SK-N-SH treated with all-trans-retinoic acid at 6 μM for 48 hours (cell line): ENCODE data around the gene CDCA3.

Experiments
- ARNTL ChIP-seq: fragments of 450-650 bp; formaldehyde crosslinking; IDR thresholded peaks from 2 replicates; pipeline ENCODE4 v1.5.0; 2020; ENCODE audit warnings: low read depth, mild to moderate bottlenecking, moderate library complexity, borderline replicate concordance
- SNAI2 ChIP-seq: fragments of 250-450 bp; sonication (Bioruptor Pico); IDR thresholded peaks from 2 replicates; pipeline ENCODE4 v1.5.0; 2020; ENCODE audit warnings: mild to moderate bottlenecking, moderate library complexity
- TF ChIP-seq, protein P1 (sequence below): fragments of 250-450 bp; sonication (Bioruptor Pico); IDR thresholded peaks from 2 replicates; pipeline ENCODE4 v1.8.0; 2020; ENCODE audit warnings: mild to moderate bottlenecking, moderate library complexity, borderline replicate concordance

GRCh38 chr12:6863586-6864321 is 12.7 kb upstream of the CDCA3 start:
- TF ChIP-seq, protein P1, sequence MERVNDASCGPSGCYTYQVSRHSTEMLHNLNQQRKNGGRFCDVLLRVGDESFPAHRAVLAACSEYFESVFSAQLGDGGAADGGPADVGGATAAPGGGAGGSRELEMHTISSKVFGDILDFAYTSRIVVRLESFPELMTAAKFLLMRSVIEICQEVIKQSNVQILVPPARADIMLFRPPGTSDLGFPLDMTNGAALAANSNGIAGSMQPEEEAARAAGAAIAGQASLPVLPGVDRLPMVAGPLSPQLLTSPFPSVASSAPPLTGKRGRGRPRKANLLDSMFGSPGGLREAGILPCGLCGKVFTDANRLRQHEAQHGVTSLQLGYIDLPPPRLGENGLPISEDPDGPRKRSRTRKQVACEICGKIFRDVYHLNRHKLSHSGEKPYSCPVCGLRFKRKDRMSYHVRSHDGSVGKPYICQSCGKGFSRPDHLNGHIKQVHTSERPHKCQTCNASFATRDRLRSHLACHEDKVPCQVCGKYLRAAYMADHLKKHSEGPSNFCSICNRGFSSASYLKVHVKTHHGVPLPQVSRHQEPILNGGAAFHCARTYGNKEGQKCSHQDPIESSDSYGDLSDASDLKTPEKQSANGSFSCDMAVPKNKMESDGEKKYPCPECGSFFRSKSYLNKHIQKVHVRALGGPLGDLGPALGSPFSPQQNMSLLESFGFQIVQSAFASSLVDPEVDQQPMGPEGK (CRISPR knock-in tag) = no peak
- no peak for TF ChIP-seq SNAI2 (CRISPR knock-in tag)
- TF ChIP-seq ARNTL (CRISPR knock-in tag) = no peak
